Astrocyte of the cerebellum (primary cell): ENCODE results near the gene HAUS8.
A peak's percentile ranks its signal among the peaks of the same experiment; 100 is the strongest.

ENCODE experiments used
- DNase-seq: peaks from one replicate; pipeline ENCODE4 v3.0.0-alpha.2; 2011; ENCODE audit warnings: low read depth
- H3K4me3 ChIP-seq: 2 replicates; pipeline ENCODE4 v1.5.1; 2011; ENCODE audit warnings: mild to moderate bottlenecking, low read depth, low read length, moderate library complexity
- CTCF ChIP-seq: IDR thresholded peaks from 2 replicates; pipeline ENCODE4 v1.5.1; 2012; ENCODE audit warnings: low read length, low read depth, moderate library complexity, mild to moderate bottlenecking; ENCODE audit errors: missing control alignments
- in situ Hi-C: cut with HindIII; loops from 2 replicates; pipeline ENCODE4 v1.10.0; 2017; ENCODE audit warnings: low sequenced_read_pairs

HAUS8 gene

GRCh38 chr19:17075864-17076542, 751 bp upstream of the HAUS8 start:
- peak overlapping the region; percentile 84 for H3K4me3 ChIP-seq
- no peak for DNase-seq
- in situ Hi-C loops: no loop called here
- TF ChIP-seq CTCF: no peak

- no peak for TF ChIP-seq CTCF
- in situ Hi-C loops: no loop called here
- peak overlapping the region; percentile 72 for H3K4me3 ChIP-seq
- no peak for DNase-seq
These were observed 618 bp downstream of the HAUS8 start for GRCh38 chr19:17074634-17075034.

- DNase-seq: no peak
- in situ Hi-C loops: no loop called here
- H3K4me3 ChIP-seq: peak overlapping the region; percentile 72
- no peak for TF ChIP-seq CTCF
These were observed 1.2 kb downstream of the HAUS8 start for GRCh38 chr19:17073869-17074633.

GRCh38 chr19:17070912-17071311, 4.3 kb downstream of the HAUS8 start:
- no peak for TF ChIP-seq CTCF
- no peak overlapping the region for H3K4me3 ChIP-seq
- in situ Hi-C loops: no loop called here
- no peak for DNase-seq

GRCh38 chr19:17070421-17070820, 4.8 kb downstream of the HAUS8 start:
- TF ChIP-seq CTCF: no peak
- DNase-seq: no peak
- no peak overlapping the region for H3K4me3 ChIP-seq
- in situ Hi-C loops: no loop called here

GRCh38 chr19:17069193-17069592, 6.1 kb downstream of the HAUS8 start:
- in situ Hi-C loops: no loop called here
- DNase-seq: no peak
- TF ChIP-seq CTCF: no peak
- no peak overlapping the region for H3K4me3 ChIP-seq
